Astrocyte of the spinal cord (primary cell): ENCODE results near the gene THAP4.

ENCODE experiments used
- DNase-seq: peaks from one replicate; pipeline ENCODE4 v3.0.0; 2011; ENCODE audit warnings: low read depth, low spot score
- H3K4me3 ChIP-seq: 2 replicates; pipeline ENCODE4 v1.5.1; 2011; ENCODE audit warnings: low read depth, mild to moderate bottlenecking, low read length, moderate library complexity
- in situ Hi-C: cut with HindIII; loops from 2 replicates; pipeline ENCODE4 v1.10.0; 2017; ENCODE audit warnings: low sequenced_read_pairs
- TF ChIP-seq, protein P1 (sequence below): IDR thresholded peaks from 2 replicates; pipeline ENCODE4 v1.5.1; 2012; ENCODE audit warnings: low read depth, mild to moderate bottlenecking, low read length, inconsistent platforms

The THAP4 gene

DNA sequence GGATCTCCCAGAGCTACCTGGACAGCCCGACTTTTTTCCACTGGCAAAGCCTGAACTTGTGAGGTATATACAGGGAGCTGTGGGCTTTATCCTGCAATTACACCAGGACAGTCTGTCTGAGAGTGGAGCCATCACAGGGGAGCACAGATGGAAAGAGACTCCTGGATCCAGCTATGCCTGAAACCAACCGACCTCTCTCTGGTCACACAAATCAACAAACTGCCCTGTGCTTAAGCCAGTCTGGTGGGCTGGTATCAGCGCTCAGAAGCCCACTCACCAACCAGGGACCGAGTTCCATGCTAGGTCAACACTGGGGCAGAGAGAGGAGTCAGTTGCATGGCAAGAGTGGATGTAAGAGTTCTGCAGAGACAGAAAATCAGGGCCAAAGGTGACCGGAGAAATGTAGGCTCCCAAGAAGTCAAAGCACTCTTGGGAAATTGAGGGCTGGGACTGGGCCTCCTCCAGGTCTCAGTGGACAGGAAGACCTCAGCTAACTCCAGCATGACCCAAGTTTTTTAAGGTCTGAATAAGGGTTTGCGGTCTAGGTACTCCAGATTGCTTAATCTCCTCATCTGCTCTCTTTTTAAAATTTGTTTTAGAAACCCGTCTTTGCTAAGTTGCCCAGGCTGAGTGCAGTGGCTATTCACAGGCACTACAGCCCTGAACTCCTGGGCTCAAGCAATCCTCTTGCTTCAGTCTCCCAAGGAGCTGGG lies 82.2 kb downstream of the THAP4 start:
- no peak for DNase-seq
- in situ Hi-C loops, result no loop called here
- TF ChIP-seq, protein P1, sequence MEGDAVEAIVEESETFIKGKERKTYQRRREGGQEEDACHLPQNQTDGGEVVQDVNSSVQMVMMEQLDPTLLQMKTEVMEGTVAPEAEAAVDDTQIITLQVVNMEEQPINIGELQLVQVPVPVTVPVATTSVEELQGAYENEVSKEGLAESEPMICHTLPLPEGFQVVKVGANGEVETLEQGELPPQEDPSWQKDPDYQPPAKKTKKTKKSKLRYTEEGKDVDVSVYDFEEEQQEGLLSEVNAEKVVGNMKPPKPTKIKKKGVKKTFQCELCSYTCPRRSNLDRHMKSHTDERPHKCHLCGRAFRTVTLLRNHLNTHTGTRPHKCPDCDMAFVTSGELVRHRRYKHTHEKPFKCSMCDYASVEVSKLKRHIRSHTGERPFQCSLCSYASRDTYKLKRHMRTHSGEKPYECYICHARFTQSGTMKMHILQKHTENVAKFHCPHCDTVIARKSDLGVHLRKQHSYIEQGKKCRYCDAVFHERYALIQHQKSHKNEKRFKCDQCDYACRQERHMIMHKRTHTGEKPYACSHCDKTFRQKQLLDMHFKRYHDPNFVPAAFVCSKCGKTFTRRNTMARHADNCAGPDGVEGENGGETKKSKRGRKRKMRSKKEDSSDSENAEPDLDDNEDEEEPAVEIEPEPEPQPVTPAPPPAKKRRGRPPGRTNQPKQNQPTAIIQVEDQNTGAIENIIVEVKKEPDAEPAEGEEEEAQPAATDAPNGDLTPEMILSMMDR, result no peak

DNA sequence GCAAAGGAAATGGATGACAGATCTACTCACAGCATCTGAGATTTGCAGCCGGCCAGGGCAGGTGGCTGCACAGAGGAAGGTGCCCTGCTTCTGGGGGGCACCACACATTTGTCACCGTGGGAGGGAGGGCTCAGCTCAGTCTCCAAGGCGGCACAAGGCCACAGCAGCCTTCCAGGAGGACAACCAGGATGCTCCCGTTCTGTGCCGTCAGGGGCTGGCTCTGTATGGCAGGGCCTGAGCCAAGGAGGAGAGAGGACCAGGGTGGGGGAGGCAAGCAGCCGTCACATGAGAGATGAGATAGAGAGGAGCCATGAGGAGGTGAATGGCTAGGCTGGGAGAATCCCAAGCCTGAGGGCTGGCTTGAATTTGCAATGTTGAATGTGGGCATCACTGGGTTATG lies 83.0 kb downstream of the THAP4 start:
- in situ Hi-C loops, result no loop called here
- TF ChIP-seq, protein P1, result no peak
- DNase-seq, result no peak
- no peak overlapping the region for H3K4me3 ChIP-seq

More for the DNA sequence above, 82.2 kb downstream of the THAP4 start:
- no peak overlapping the region for H3K4me3 ChIP-seq

DNA sequence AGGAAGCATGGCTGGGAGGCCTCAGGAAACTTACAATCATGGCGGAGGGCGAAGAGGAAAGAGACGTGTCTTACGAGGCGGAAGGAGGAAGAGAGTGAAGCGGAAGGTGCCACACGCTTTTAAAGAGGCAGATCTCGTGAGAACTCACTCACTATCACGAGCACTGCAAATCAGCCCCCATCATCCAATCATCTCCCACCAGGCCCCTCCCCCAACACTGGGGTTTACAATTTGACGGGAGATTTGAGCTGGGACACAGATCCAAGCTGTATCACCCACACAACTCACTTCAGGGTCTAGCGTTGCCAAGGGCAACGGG lies 83.5 kb downstream of the THAP4 start:
- no peak overlapping the region for H3K4me3 ChIP-seq

DNA sequence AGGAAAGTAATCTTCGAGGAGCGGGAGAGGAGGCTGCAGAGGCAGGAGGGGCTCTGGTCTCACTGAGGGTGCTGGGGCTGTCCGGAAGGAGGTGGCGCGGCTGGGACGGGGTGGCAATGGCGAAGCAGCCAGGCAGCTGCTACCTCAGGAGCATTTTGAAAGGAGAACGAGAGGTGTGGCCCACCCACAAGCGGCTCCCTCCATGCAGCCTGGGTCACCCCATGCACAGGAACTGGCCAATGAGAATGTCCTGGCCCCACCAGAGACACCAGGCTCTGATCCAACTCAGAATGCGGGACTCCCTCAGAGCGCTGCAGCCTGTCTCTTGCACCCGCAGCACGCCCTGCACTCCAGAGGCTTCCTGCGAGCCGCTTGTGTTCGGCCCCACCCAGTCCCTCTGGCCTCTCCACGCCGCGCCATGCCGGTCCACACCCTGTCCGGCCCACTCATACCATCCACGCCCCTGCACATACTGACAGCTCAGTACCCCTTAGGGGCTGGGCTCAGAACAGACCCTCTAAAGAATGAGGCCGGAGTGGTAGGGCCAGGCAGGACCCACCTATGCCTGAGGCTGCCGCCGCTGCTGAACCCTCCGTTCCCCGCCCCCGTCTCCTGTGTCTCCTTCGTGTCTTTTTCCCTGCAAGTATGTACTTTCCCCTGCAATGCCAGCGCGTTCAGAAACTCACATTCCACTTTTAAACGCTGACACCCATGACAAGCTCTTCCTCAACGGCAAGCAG lies 84.8 kb downstream of the THAP4 start:
- TF ChIP-seq, protein P1, result no peak
- no peak for DNase-seq
- in situ Hi-C loops, result no loop called here
- H3K4me3 ChIP-seq, result no peak overlapping the region

More for the DNA sequence above, 83.5 kb downstream of the THAP4 start:
- in situ Hi-C loops, result no loop called here
- TF ChIP-seq, protein P1, result no peak
- no peak for DNase-seq

DNA sequence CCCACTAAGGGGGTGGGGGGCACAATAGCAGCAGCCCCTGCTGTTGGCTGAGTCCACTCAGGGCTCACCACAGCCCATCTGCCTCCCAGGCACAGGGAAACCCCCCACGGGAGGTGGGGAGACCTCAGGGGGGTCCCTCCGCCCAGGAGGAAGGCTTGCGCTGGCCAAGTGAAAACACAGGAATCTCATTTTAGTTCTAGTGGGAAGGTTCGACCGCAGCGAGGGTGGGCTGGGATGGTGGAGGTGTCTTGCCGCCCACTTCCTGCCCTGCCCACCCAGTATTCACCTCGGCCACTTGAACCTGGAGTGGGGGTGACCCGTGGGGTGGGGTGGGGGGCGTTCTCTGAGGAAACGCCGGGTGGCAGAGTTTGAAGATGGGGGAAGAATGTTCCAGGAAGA lies 85.4 kb downstream of the THAP4 start:
- no peak for DNase-seq
- in situ Hi-C loops, result no loop called here
- TF ChIP-seq, protein P1, result no peak
- H3K4me3 ChIP-seq, result no peak overlapping the region

DNA sequence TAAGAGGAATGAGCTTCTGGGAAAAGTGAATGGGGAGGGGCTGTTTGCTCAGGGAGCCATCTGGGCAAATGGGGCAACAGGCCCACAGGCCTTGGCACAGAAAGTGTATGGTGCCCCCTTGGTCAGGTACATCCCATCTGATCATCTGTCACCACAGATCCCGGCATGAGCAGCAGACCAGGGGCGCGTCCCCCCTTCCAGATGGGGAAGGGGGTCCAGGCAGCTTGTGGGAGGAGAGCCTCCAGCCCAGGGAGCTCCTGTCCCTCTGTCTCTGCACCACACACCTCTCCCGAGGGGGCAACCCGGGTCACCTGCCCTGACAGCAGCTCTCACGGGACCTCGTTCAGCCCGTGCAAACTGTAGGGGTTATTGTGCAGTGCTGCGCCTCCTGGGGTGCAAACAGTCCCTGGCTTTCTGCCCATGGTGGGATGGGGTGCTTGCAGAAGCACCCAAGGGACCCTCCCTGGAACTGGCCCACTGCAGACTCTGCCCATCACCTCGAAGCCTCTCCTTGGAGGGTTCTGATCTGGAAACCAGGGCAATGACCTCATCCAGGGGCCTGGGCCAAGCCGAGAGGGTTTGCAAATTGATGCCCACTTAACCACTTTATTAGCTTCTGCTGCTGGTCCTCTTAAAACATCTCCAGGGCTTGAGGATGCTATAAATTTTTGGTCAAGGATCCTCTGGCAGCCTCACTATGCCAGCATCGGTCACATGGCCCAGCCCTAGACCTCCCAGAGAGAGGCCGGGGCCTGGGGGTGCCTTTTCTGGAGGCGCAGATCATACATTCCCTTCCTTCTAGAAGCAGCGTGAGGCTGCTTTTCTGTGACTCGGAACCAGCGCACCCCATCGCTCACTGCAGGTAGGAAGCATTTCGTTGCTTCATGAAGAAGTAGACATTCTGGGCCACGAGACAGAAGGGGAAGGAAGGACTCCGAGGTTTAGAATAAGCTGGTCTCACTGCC lies 86.1 kb downstream of the THAP4 start:
- in situ Hi-C loops, result no loop called here
- no peak for DNase-seq
- TF ChIP-seq, protein P1, result no peak
- H3K4me3 ChIP-seq, result no peak overlapping the region
